ENCODE measurements around the gene KRT6B.

The KRT6B gene

DNA sequence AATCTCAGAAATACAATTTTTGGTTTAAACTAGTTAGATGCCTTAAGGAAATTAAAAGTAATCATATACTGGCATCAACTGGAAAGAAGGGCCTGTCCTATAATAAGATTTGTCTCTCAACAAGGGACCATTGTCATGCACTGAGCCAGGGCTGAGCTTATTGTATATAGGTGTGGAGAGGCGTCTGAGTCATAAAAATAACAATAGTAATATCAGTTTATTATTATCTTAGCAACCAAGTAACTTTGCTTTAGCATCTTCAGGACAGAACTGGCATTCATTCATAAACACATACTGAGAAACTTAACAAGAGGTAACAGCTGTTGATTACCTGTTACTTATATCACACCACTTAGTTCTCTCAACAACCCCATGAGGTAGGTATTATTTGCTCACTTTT lies 24.9 kb downstream of the KRT6B start:
- no peak for TF ChIP-seq CTCF (IDR thresholded peaks at IDR 0.05; ENCODE audit: low read length)
- no peak for TF ChIP-seq EZH2phosphoT487 (IDR thresholded peaks at IDR 0.05; ENCODE audit: low read length)
- no peak for TF ChIP-seq EZH2 (optimal IDR thresholded peaks at IDR 0.05; ENCODE audit: low read depth, low read length)
- Histone ChIP-seq H3K27me3 (replicated peaks; ENCODE audit: insufficient read depth, low read length) (peaks cover 76% of the 10 kb centered on the region), H3K36me3 (replicated peaks; ENCODE audit: insufficient read depth, low read length) (no peaks in the 10 kb centered on the region), H3K9me3 (replicated peaks; ENCODE audit: insufficient read depth, low read length) (no peaks in the 10 kb centered on the region), H3K9ac (ENCODE audit: low read length) (no peak overlapping the region), H3K79me2 (ENCODE audit: low read length) (no peaks in the 10 kb centered on the region), H3K4me3 (ENCODE audit: low read length) (no peak overlapping the region), H3F3A (ENCODE audit: insufficient read depth, low read length) (no peaks in the 10 kb centered on the region), H3K4me1 (ENCODE audit: low read length) (no peaks in the 10 kb centered on the region), H2AFZ (ENCODE audit: low read length) (no peak overlapping the region), H3K27ac (ENCODE audit: low read length) (no peak overlapping the region), H3K9me2 (replicated peaks; ENCODE audit: insufficient read depth, low read length) (no peaks in the 10 kb centered on the region), H4K20me1 (ENCODE audit: insufficient read depth, low read length) (no peaks in the 10 kb centered on the region), H3K4me2 (ENCODE audit: low read depth, low read length) (no peak overlapping the region)
- no peak for DNase-seq

- TF ChIP-seq EZH2phosphoT487 (IDR thresholded peaks at IDR 0.05; ENCODE audit: low read length) (no peak), CTCF (IDR thresholded peaks at IDR 0.05; ENCODE audit: low read length) (no peak), EZH2 (optimal IDR thresholded peaks at IDR 0.05; ENCODE audit: low read depth, low read length) (no peak)
- no peaks in the 10 kb centered on the region for H3F3A ChIP-seq (ENCODE audit: insufficient read depth, low read length)
- no peak for DNase-seq
- no peaks in the 10 kb centered on the region for H3K4me1 ChIP-seq (ENCODE audit: low read length)
- H3K9me3 ChIP-seq (replicated peaks; ENCODE audit: insufficient read depth, low read length): no peaks in the 10 kb centered on the region
- no peak overlapping the region for H3K4me3 ChIP-seq (ENCODE audit: low read length)
- no peaks in the 10 kb centered on the region for H3K9me2 ChIP-seq (replicated peaks; ENCODE audit: insufficient read depth, low read length)
- peaks cover 65% of the 10 kb centered on the region for H3K27me3 ChIP-seq (replicated peaks; ENCODE audit: insufficient read depth, low read length)
- H3K27ac ChIP-seq (ENCODE audit: low read length): no peak overlapping the region
- no peaks in the 10 kb centered on the region for H3K36me3 ChIP-seq (replicated peaks; ENCODE audit: insufficient read depth, low read length)
- H3K9ac ChIP-seq (ENCODE audit: low read length): no peak overlapping the region
- no peaks in the 10 kb centered on the region for H4K20me1 ChIP-seq (ENCODE audit: insufficient read depth, low read length)
- no peak overlapping the region for H2AFZ ChIP-seq (ENCODE audit: low read length)
- H3K79me2 ChIP-seq (ENCODE audit: low read length): no peaks in the 10 kb centered on the region
- no peak overlapping the region for H3K4me2 ChIP-seq (ENCODE audit: low read depth, low read length)
Measured at GRCh38 chr12:52426034-52426433, 25.9 kb downstream of the KRT6B start.

DNA sequence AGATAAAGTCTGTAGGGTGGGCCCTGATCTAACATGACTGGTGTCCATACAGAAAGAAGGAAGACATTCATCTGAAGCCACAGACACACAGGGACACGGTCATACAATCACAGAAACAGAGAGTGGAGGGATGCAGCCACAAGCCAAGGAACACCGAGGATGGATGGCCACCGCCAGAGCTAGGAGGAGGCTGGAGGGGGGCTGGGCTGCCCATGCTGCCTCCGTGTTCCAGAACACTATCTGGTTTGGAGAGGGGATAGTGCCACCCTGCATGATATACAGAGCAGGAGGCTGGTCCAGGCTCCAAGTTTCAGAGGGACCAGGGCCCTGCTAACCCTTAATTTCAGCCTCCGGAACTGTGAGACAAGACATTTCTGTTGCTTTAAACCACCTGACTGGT lies 26.5 kb downstream of the KRT6B start:
- Histone ChIP-seq H3K27me3 (replicated peaks; ENCODE audit: insufficient read depth, low read length) (peaks cover 60% of the 10 kb centered on the region), H2AFZ (ENCODE audit: low read length) (no peak overlapping the region), H3K9ac (ENCODE audit: low read length) (no peak overlapping the region), H3K4me3 (ENCODE audit: low read length) (no peak overlapping the region), H3K79me2 (ENCODE audit: low read length) (no peaks in the 10 kb centered on the region), H3K4me1 (ENCODE audit: low read length) (no peaks in the 10 kb centered on the region), H3F3A (ENCODE audit: insufficient read depth, low read length) (no peaks in the 10 kb centered on the region), H4K20me1 (ENCODE audit: insufficient read depth, low read length) (no peaks in the 10 kb centered on the region), H3K9me2 (replicated peaks; ENCODE audit: insufficient read depth, low read length) (no peaks in the 10 kb centered on the region), H3K36me3 (replicated peaks; ENCODE audit: insufficient read depth, low read length) (no peaks in the 10 kb centered on the region), H3K4me2 (ENCODE audit: low read depth, low read length) (no peak overlapping the region), H3K9me3 (replicated peaks; ENCODE audit: insufficient read depth, low read length) (no peaks in the 10 kb centered on the region), H3K27ac (ENCODE audit: low read length) (no peak overlapping the region)
- TF ChIP-seq EZH2 (optimal IDR thresholded peaks at IDR 0.05; ENCODE audit: low read depth, low read length) (no peak), EZH2phosphoT487 (IDR thresholded peaks at IDR 0.05; ENCODE audit: low read length) (no peak), CTCF (IDR thresholded peaks at IDR 0.05; ENCODE audit: low read length) (no peak)
- no peak for DNase-seq

Data from MM.1S (cell line).